ENCODE data around the gene CNOT1.

CNOT1 gene

GRCh38 chr16:58518980-58519368 lies 110.7 kb downstream of the CNOT1 start:
- no peak for DNase-seq (ENCODE audit: low read depth in 3 of 3, low spot score in 1 of 3)

DNA sequence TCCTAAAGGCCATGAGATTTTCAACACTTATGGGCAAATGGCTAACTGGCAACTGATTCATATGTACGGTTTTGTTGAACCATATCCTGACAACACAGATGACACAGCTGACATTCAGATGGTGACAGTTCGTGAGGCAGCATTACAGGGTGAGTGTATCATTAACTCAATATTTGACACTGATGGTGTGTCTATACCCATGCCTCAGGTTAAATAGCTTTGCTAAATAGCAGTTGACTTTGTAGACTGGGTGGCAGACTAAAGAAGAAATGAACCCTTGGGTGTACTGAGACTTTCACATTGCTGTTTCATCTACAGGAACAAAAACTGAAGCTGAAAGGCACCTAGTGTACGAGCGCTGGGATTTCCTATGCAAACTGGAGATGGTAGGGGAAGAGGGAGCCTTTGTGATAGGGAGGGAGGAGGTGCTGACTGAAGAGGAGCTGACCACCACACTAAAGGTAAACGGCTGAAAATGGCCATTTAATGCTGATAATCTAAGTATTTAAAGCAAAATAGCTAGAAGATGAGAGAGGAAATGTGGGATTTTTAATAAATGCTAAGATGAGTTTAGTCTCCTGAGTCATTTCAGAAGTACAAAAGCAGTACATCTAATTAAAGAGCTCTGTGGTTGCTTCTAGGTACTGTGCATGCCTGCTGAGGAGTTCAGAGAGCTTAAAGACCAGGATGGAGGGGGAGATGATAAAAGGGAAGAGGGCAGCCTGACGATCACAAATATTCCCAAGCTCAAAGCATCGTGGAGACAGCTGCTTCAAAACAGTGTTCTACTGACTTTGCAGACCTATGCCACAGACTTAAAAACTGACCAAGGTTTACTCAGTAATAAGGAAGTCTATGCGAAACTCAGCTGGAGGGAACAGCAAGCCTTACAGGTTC lies 111.3 kb downstream of the CNOT1 start:
- no peak for DNase-seq (ENCODE audit: low read depth in 3 of 3, low spot score in 1 of 3)

DNA sequence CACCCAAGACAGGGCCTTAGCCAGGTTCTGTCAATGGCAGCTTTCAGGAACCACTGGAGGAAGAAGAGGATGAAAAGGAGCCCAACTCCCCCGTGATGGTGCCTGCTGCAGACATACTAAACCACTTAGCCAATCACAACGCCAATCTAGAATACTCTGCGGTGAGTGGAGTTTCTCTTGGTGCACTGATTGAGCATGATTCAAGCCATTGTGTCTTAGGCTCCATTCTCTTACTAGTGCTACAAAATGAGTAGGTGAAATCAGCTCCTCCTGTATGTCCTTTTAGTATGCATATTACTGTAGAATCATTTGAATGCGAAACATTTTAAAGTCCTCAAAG lies 112.9 kb downstream of the CNOT1 start:
- DNase-seq (ENCODE audit: low read depth in 3 of 3, low spot score in 1 of 3), result no peak

DNA sequence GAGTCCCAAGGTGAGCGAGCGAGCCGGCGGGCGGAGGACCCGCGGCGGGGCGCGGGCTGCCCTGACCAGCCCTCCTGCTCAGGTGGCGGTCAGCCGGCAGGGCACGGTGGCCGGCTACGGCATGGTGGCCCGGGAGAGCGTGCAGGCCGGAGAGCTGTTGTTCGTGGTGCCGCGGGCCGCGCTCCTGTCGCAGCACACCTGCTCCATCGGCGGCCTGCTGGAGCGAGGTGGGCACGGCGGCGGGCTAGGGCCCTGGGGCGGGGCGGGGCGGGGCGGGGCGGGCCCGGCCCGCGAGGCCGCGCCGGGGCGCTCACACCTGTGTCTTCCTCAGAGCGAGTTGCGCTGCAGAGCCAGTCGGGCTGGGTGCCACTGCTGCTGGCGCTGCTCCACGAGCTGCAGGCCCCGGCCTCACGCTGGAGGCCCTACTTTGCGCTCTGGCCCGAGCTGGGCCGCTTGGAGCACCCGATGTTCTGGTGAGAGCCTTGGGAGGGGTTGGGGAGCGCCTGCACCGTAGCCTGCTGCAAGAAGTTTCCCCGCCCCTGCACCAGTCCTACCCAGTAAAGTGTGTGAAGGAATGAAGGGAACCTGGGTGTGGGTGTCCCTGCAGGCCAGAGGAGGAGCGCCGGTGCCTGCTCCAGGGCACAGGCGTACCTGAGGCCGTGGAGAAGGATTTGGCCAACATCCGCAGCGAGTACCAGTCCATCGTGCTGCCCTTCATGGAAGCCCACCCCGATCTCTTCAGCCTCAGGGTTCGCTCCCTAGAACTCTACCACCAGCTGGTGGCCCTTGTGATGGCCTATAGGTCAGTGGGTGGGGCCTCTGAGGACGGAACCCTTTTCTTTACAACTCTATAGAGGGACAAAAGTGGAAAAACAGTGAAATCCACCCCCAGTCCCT lies 113.5 kb downstream of the CNOT1 start:
- DNase-seq (ENCODE audit: low read depth in 3 of 3, low spot score in 1 of 3), result no peak

DNA sequence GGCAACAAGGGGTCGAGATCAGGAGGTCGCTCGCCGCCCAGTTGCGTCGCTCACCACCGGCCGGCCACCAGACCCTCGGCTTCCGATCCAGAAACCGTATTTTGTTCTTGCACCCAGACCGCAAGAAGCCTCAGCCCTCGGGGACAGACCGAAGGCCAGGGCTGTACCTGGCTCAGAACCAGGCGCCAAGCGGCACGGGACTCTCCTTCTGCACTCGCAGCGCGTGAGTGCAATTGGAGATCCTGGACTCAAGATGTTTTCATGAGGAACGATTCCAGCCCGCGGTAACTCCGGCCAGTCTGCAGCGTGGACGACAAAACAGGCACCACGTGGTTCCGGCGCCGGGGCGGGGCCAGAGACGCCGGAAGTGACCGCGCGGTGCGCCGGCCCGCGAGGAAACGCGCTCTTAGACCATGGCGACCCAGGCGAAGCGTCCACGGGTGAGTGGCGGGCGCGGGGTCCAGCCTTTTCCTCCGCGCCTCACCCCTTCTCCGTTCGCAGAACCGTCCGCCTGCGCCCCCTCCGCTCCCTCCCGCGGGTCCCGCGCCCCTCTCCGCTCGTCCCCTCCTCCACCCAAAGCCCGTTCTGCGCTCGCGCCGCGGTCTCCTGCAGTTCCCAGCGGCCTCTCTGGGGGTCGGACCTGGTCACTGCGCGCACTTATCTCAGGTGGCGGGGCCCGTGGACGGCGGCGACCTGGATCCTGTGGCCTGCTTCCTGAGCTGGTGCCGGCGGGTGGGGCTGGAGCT lies 114.3 kb downstream of the CNOT1 start, which contains the start of gene SETD6:
SETD6 (plus strand) TSS at position 393 of the 746 bp plus-strand sequence; CDS start at position 414, 21 bp downstream.
- peak in 2 of 3 donors; percentile 40 to 65 for DNase-seq (ENCODE audit: low read depth in 3 of 3, low spot score in 1 of 3)

- DNase-seq (ENCODE audit: low read depth in 3 of 3, low spot score in 1 of 3), result no peak
Measured at GRCh38 chr16:58513874-58514273, 115.8 kb downstream of the CNOT1 start.

DNA sequence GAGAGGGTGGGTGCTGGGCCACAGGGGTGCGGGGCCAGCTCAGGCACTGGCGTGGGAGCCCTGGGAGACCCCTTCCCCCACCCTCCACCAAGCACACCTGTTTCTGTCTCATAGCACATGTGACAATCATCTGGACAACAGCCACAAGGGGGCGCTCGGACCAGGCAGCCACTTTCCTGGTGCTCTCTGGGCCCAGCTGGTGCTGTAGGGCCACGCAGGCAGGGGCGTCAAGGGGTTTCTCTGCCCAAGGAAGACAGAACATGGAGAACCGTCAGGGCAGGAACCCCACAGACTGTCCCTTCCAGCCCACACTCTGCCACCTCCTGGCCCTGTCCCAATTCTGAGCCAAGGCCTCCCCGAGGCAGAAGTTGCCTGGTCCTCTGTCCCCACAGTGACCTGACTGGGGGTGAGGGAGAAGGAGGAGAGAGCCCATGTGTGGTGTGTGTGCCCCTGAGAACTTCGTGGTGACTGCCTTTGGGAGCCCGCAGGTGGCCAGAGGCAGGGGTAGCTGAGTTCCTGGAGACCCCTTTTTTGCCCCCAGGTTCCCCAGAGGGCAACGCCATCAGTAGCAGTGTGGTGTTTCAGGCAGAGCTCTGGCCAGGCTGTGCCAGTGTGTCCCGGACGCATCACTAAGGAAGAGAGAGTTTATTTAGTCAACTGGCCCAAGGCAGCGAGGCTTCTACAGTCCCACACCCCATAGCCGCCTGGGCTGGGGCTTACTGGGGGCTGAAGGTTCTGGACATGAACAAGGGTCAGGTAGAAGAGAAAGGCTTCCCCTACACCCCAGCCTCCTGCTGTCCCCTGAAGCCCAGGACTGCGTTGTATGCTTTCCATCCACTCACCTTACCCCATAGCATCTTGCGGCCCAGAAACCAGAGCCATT lies 117.5 kb downstream of the CNOT1 start:
- DNase-seq (ENCODE audit: low read depth in 3 of 3, low spot score in 1 of 3), result peak; percentile 64 to 88 (median 65)

DNA sequence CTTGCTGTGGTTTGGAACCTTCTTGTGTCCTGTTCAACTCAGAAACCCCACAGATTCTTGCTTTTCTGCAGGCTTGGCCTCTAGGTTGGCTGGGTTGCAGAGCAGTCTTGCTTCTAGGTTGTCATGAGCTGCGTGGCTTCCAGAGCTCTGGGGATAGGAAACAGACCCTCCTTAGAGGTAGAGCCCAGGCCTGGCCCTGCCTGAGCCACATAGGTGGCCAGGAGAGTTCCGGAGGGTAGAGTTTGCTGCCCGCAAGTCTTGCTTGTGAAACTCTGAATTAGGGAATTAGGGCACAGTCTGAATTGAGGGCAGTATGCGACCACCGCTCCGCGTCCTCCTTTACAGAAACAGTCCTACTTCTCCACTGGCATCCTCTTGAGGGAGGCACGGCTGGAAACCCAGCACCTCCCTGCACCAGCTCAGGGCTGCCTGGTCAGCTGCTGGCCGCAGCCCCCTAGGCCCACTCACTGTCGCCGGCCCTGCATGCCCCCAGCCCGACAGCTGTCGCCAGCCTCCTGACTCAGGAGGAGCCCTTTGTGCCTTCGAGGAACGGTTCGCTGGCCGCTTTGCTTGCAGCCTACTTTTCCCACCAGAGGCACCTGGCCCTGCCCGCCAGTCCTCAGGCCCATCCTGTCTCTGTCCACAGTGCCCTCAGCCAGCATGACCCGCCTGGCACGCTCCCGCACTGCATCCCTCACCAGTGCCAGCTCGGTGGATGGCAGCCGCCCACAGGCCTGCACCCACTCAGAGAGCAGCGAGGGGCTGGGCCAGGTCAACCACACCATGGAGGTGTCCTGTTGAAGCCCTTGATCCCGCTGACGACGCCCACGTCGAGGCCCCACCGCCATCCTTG lies 118.6 kb downstream of the CNOT1 start:
- DNase-seq (ENCODE audit: low read depth in 3 of 3, low spot score in 1 of 3), result no peak

- no peak for DNase-seq (ENCODE audit: low read depth in 3 of 3, low spot score in 1 of 3)
Measured at GRCh38 chr16:58510097-58510775, 119.4 kb downstream of the CNOT1 start.

- DNase-seq (ENCODE audit: low read depth in 3 of 3, low spot score in 1 of 3), result no peak
Measured at GRCh38 chr16:58509256-58510096, 120.2 kb downstream of the CNOT1 start.

- DNase-seq (ENCODE audit: low read depth in 3 of 3, low spot score in 1 of 3), result no peak
Measured at GRCh38 chr16:58508671-58509251, 120.9 kb downstream of the CNOT1 start.

DNA sequence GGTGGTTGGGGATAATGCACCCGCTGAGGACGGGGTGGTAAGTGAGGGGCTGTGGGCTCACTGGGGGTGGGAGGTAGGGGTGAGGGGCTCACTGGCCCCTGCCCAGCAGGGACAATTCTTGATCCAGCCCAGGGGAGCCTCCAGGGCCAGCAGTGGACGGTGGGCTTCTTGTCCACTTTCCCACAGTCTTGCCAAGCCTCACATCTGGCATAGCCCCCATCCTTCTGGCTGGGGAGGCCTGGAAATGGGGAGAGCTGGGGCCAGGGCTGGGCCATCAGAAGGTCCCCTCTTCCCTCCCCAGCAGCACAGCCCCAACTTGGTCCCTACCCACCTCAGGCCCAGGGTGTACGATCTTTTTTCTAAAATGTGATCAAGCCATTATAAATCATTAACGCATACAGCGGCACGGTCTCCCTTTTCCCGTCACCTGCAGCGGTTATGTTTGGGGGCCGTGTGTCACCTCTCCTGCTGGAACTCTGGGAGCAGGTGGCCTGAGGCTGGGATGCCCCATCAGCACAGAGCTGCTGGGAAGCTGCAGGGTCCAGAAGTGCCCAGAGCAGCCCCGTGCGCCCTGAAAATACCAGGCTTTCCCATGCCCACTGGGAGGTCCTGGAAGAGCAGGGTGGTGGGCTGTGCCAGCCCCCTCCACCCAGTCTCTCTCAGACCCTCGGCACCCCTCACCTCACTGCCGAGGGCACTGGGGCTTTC lies 121.5 kb downstream of the CNOT1 start:
- no peak for DNase-seq (ENCODE audit: low read depth in 3 of 3, low spot score in 1 of 3)

- no peak for DNase-seq (ENCODE audit: low read depth in 3 of 3, low spot score in 1 of 3)
Measured at GRCh38 chr16:58507195-58507962, 122.2 kb downstream of the CNOT1 start.

GRCh38 chr16:58506241-58507194 lies 123.1 kb downstream of the CNOT1 start:
- DNase-seq (ENCODE audit: low read depth in 3 of 3, low spot score in 1 of 3), result no peak
